Stimulated activated CD4-positive, alpha-beta T cell treated with anti-CD3 and anti-CD28 coated beads, Interleukin-4, amount 100 ng/mL, for 4 hours (primary cell): ENCODE measurements around the gene TWIST2.

Experiments
- DNase-seq, 2 experiments: peaks; one replicate each; pipeline ENCODE4 v3.0.0-alpha.2; 2020

Gene TWIST2

DNA sequence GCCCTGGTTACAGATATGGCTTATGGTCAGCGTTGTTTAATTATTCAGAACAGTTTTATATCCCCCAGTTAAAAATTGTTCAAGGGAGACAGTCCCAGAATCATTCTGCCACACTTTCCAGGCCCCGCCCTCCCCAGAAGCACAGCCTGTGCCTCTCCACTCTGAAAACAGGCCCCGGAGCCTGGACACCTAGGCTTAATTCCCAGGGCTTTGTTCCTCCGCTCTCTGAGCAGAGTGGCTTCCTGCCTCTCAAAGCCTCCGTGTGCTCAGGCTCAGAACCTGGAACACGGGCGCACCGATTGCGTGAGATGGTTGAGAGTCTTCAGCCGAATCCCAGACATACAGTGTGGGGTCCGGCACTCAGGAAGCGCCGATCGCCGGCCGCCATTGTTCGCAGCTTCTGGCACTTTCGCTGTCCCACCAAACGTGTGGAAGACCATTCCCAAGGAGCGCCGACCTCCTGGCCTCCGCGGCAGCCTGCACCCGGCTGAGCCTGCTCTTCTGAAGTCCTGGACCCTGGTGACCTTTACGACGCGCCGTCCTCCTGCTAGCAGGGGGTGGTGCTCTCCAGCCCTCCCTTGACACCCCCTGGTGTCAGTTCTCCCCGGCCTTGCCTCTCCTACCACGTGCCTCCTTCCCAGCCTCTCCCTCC lies 45.6 kb downstream of the TWIST2 start:
- no peak for DNase-seq

DNA sequence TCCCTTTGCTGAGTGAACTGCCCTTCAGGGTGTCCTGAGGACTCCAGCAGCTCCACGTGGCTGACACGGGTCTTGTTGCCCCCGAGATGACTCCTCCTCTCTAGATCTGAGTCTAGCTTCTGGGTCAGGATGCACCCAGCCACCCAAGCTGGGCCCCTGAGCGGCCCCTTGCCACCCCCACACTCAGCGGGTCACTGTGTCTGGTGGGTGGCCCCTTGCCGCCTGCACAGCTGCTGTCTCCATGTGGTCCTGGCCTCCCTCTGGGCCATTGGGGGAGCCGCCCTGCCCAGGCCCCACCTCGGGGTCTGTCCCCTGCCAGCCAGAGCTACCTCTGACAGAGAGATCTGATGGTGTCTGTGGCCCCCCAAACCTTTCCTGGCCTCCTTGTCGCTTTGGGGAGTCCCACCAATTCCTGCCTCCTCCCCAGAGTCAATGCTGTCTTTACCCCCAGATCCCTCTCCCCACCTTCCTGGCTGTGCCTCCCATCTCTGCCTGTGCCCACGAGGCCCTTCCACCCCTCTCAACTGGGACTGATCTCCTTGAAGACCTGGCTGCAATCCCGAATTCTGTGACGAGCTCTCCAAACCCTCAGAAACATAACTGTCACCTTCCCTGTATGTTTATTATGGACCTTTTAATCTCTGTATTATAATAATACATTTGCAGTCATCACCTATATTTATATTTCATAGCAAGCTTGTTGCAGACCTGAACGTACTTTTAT lies 46.5 kb downstream of the TWIST2 start:
- no peak for DNase-seq

DNA sequence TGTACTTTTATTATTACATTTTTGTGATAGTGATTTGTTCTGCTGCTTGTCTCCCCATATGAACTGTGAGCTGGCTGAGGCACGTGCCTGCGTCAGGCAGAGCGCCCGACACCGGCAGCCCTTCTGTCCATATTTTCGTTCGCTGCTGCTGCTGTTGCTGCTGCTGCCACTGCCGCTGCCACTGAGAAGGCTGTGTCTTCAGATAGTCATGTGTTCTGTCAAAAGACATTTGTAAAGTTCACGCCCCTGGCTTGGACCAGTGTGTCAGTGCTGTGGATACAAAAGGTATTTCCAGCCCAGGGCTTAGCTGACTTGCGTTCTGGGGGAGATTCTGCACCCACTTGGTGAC lies 47.0 kb downstream of the TWIST2 start:
- no peak for DNase-seq

DNA sequence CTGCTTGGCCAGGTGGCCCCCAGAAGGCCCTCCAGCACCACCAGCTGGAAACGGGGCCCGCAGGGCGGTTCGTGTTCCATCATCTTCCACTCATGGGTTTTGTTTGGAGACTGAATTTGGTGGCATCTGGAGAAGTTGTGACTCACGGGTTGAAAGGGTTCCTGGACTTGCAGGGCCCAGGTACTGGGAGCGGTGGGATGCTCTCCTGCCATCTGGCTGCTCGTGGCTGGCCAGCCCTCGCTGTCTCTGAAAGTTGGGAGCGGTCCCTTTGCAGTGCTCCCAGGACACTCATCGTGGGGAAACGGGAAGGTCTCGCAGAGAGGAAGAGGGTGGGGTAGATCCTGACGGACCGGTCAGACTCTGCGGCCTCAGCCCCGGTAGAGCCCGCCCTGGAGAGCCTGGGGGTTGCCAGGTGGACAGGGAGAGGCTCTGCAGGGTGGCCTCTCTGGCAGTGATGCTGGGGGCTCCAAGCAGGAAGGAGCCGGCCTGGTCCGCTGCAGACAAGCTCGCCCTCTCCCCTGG lies 47.5 kb downstream of the TWIST2 start:
- no peak for DNase-seq

- no peak for DNase-seq
Observed at GRCh38 chr2:238895891-238896600, 48.2 kb downstream of the TWIST2 start.

DNA sequence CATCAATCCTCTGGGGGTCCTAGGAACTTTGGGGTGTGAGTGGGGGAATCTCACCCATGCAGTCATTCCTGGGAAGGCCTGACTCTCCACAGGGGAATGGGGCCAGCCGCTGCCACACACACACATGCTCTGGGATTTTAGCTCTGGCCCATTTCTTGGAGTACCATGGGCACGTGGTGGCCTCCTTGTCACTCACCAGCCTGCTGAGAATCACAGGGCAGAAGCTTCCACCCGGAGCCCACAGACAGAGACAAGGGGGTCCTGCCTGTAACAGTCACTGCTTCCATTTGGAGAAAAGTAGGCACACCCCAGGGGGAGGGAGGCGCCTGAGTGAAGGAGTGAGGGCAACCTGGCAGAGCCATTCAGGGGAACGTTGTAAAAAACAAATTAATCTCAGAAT lies 48.8 kb downstream of the TWIST2 start:
- no peak for DNase-seq

- no peak for DNase-seq
Observed at GRCh38 chr2:238897122-238897880, 49.4 kb downstream of the TWIST2 start.

- DNase-seq: no peak
Observed at GRCh38 chr2:238897911-238898311, 50.0 kb downstream of the TWIST2 start.

DNA sequence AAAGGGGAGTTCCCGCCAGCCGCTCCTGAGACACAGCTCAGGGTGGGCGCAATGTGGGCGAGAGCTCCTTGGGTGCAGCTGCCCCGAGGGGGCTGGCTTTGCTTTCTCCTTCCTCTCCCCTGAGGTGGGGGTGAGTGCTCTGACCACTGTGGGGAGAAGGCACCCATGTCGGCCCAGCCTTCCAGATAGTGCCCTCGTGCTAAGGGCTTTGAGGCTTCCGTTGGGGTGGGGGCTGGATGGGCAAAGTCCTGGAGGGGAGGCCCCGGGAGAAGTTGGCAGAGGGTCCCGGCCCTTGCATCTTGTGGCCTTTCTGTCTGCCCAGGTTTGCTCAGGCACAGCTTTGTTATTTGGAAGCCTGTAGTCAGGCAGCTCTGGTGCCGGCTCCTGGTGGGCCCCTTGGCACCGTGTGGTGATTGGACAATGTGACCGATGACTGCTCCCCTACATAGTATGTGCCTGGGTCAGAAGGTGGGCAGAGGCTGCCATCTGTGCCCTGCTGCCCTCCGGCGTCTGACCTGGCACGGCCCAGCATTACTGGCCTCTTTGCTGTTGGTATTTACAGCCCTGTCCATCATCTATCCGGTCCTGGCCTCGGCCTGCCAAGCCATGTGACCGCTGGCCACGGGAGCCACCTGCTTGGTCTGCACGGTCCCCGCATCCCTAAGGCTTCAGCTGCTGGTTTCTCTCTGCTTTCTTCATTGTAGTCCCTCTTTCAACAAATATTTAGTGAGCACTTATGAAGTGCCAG lies 50.8 kb downstream of the TWIST2 start:
- no peak for DNase-seq

DNA sequence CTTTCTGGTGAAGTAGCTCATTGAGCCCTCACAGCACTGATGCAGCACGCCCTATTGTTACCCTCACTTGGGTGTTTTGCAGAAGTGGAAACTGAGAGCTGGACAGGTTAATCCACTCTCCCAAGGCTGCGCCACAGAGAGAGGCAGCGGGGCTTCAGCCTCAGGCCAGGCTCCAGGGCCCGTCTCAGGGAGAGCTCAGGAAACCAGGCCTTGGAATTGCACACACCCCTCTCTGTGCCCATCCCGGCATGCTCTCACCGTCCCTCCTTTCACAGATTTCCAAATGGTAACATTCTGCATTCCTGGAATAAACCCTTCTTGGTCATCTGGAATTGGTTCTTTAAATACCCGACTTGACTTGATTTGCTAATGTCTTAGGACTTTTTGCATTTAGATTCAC lies 51.5 kb downstream of the TWIST2 start:
- no peak for DNase-seq

DNA sequence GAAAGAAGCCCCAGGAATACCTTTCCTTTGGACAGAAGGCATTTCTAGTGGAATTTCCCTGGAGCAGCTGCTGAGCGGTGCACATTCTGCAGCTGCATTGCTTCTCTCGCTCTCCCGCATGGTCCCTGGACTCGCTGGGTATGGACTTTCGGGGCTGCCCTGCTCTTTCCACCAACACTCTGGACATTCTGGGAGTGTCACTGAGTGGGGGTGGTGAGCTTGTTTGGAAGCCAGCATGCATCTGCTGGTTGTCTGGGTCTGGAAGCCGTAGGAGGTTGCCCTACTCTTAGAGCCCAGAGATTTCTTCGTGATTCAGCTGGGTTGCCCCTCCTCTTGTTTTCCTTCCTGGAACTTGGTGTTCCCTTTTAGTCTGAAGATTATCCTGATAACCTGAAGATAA lies 52.6 kb downstream of the TWIST2 start:
- no peak for DNase-seq

GRCh38 chr2:238901461-238902057 lies 53.7 kb downstream of the TWIST2 start:
- no peak for DNase-seq

DNA sequence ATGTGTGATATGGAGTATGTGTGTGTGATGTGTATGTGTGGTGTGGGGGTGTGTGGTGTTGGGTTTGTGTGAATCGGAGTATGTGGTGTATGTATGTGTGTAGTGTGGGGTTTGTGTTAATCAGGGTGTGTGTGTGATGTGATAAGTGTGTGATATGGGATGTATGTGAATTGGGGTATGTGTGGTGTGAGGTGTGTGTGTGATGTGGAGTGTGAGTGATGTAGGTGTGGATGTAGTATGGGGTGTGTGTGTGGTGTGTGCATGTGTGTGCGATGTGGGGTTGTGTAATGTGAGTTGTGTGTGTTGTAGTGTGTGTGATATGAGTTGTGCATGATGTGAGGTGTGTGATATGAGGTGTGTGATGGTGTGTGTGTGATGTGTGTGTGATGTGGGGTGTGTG lies 54.4 kb downstream of the TWIST2 start:
- DNase-seq: no peak

GRCh38 chr2:238903141-238903540 lies 55.3 kb downstream of the TWIST2 start:
- no peak for DNase-seq

GRCh38 chr2:238904177-238904576 lies 56.3 kb downstream of the TWIST2 start:
- no peak for DNase-seq

- DNase-seq: no peak
Observed at GRCh38 chr2:238904716-238905115, 56.8 kb downstream of the TWIST2 start.

GRCh38 chr2:238905224-238905623 lies 57.3 kb downstream of the TWIST2 start:
- DNase-seq: no peak

DNA sequence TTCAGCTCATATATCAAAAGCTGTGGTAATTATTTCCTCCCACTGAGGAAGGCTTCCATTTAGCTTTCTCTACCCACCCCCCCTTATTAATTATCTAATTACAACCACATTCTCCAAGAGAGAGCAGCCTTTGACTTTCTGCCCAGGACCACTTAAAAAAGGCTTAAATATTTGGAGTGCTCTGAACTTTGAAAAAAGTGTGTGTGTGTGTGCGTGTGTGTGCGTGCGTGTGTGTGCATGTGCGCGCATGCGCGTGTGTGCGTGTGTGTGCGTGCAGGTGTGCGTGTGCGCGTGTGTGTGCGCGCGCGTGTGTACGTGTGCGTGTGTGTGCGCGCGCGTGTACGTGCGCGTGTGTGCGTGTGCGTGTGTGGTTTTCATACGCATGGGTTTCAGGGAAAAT lies 57.8 kb downstream of the TWIST2 start:
- no peak for DNase-seq

- no peak for DNase-seq
Observed at GRCh38 chr2:238906254-238906935, 58.5 kb downstream of the TWIST2 start.

DNA sequence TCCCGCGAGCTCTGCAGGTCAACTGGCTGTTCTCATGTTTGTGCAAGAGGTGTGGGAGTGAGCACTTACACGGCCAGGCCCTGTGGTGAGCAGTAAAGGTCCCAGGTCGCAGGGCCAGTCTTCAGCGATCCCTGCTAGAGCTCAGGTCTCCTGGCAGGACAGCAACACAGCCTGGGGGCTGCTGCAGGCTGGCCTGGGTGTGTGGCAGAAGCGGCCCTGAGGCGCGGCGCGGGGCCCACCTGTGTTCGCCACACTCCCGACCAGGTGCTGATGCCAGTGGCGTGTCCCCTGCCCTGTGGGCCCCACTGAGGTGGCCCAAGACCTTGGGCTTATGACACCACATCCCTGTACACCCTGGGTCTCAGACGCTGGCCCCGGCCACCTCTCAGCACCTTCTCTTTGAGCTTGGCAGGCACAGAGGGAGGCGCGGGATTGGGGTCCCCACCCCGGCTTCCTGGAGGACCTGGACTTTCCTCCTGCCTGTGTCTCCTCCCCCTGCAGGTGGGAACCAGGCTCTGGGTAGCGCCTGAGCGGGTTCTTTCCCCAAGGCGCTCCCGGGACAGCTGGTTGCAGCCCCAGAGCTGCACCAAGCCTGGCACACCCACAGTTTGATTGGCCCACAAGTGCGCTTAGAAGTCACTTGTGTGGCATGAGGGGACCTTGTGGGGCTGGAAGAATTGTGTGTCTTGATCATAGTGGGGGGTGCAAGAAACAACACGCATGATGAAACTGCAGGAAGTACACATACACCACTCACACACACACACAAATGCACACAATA lies 59.2 kb downstream of the TWIST2 start:
- DNase-seq: no peak

GRCh38 chr2:238907717-238908173 lies 59.9 kb downstream of the TWIST2 start:
- DNase-seq: no peak
